ENCODE measurements around the gene GPRIN3. TPM values are rescaled to one million over a fixed set of nuclear protein-coding genes. Genes with fewer than 3 reads are reported as not detected.
"Not testable (repeated sequence)": the region's sequence is repeated elsewhere in the genome, so short reads cannot be mapped to it uniquely, and the experiment has no call there.

GPRIN3 gene
- total and polyA plus RNA-seq, 8 donors = 0.40 to 19.8 (median 10.5) TPM

DNA sequence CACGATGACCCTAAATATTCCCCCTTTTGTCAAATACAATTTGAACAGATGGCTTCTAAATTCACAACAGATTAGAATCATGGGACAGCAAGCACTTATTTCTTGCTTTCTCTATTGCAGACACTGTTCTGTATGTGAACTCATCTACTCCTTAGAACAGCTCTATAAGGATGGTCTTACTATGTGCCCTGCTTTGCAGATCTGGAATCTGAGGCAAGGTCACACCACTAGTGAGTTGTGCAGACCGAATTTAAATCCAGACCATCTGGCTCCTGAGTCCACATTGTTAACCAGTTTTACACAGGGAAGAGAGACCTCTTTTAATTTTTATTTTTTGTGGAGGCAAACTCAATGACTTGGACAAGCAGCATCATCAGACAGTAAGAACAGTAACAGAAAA is 50.2 kb downstream of the GPRIN3 start:
- Histone ChIP-seq H3K27ac (no peak overlapping the region), H3K9me3 (no peaks in the 10 kb centered on the region), H3K4me3 (no peak overlapping the region), H3K4me1 (peaks cover 0 to 11% (median 0%) of the 10 kb centered on the region in 4 donors), H3K27me3 (no peaks in the 10 kb centered on the region), H3K36me3 (no peaks in the 10 kb centered on the region)
- intact Hi-C loops (cut with DNase I; ENCODE audit: low total_unique reads) = no loop called here
- DNase-seq = no peak
- TF ChIP-seq EP300 (IDR thresholded peaks at IDR 0.05) = no peak
- TF ChIP-seq POLR2AphosphoS5 (IDR thresholded peaks at IDR 0.05) = no peak
- no peak for TF ChIP-seq CTCF (IDR thresholded peaks at IDR 0.05)
- TF ChIP-seq POLR2A (IDR thresholded peaks at IDR 0.05) = no peak
- 57 to 74% (median 69%) methylated on average over 2 of the region's 2 CpGs for WGBS, 5 donors

- TF ChIP-seq POLR2AphosphoS5 (IDR thresholded peaks at IDR 0.05) (no peak), CTCF (IDR thresholded peaks at IDR 0.05) (no peak), EP300 (IDR thresholded peaks at IDR 0.05) (no peak), POLR2A (IDR thresholded peaks at IDR 0.05) (no peak)
- no peak overlapping the region for H3K4me3 ChIP-seq
- peaks cover 0 to 11% (median 0%) of the 10 kb centered on the region in 4 donors for H3K4me1 ChIP-seq
- DNase-seq = no peak
- intact Hi-C loops (cut with DNase I; ENCODE audit: low total_unique reads) = no loop called here
- no peaks in the 10 kb centered on the region for H3K27me3 ChIP-seq
- WGBS, 5 donors = 75 to 87% (median 82%) methylated on average over 3 of the region's 3 CpGs
- no peaks in the 10 kb centered on the region for H3K36me3 ChIP-seq
- H3K9me3 ChIP-seq = no peaks in the 10 kb centered on the region
- H3K27ac ChIP-seq = peak overlapping the region in 1 of 5 donors; percentile 13
Measured at GRCh38 chr4:89256203-89256800, 51.3 kb downstream of the GPRIN3 start.

- DNase-seq = peak; percentile 40 to 62
- Histone ChIP-seq H3K9me3 (no peaks in the 10 kb centered on the region), H3K36me3 (peaks cover 0 to under 1% (median under 1%) of the 10 kb centered on the region in 4 donors), H3K4me3 (no peak overlapping the region), H3K4me1 (peaks cover 0 to 11% (median 0%) of the 10 kb centered on the region in 4 donors), H3K27me3 (no peaks in the 10 kb centered on the region), H3K27ac (peak overlapping the region in 1 of 5 donors; percentile 3)
- no peak for TF ChIP-seq EP300 (IDR thresholded peaks at IDR 0.05)
- peak in 5 of 7 experiments; percentile 49 to 78 (median 65) for TF ChIP-seq CTCF (IDR thresholded peaks at IDR 0.05)
- intact Hi-C loops (cut with DNase I; ENCODE audit: low total_unique reads) = no loop called here
- WGBS, 5 donors = 4 to 17% (median 7%) methylated on average over 3 of the region's 3 CpGs
Measured at GRCh38 chr4:89254847-89255246, 52.8 kb downstream of the GPRIN3 start.

- H3K27ac ChIP-seq; H3K36me3 ChIP-seq; intact Hi-C loops (cut with DNase I; ENCODE audit: low total_unique reads); H3K9me3 ChIP-seq; H3K27me3 ChIP-seq; H3K4me3 ChIP-seq; DNase-seq: not testable (repeated sequence)
- WGBS, 5 donors = 80 to 86% (median 86%) methylated on average over 4 of the region's 4 CpGs
- H3K4me1 ChIP-seq = peaks cover 0 to 11% (median 0%) of the 10 kb centered on the region in 4 donors
Measured at GRCh38 chr4:89254347-89254746, 53.3 kb downstream of the GPRIN3 start.

GRCh38 chr4:89253935-89254334 is 53.7 kb downstream of the GPRIN3 start:
- WGBS, 5 donors = 81 to 100% (median 93%) methylated on average over 1 of the region's 1 CpG
- no peak for TF ChIP-seq POLR2AphosphoS5 (IDR thresholded peaks at IDR 0.05)
- no peak for TF ChIP-seq POLR2A (IDR thresholded peaks at IDR 0.05)
- TF ChIP-seq CTCF (IDR thresholded peaks at IDR 0.05) = no peak
- no peak for TF ChIP-seq EP300 (IDR thresholded peaks at IDR 0.05)
- Histone ChIP-seq H3K36me3 (peaks cover 0 to 10% (median 7%) of the 10 kb centered on the region in 4 donors), H3K4me3 (no peak overlapping the region), H3K4me1 (peaks cover 0 to 11% (median 0%) of the 10 kb centered on the region in 4 donors), H3K9me3 (no peaks in the 10 kb centered on the region), H3K27ac (no peak overlapping the region), H3K27me3 (no peaks in the 10 kb centered on the region)
- no peak for DNase-seq
- intact Hi-C loops (cut with DNase I; ENCODE audit: low total_unique reads) = no loop called here

Data from stomach (tissue), 9 donors.